Skeletal muscle satellite cell (primary cell): ENCODE data around the gene GUCY1B1.

Source experiments
- H3K27me3 ChIP-seq: 2 replicates; pipeline ENCODE4 v1.7.0; 2013; ENCODE audit warnings: low read length; ENCODE audit not compliant: control insufficient read depth, insufficient read depth
- H3K36me3 ChIP-seq: 2 replicates; pipeline ENCODE4 v1.7.0; 2013; ENCODE audit warnings: mild to moderate bottlenecking, control low read depth, low read length; ENCODE audit not compliant: insufficient read depth
- H3K4me1 ChIP-seq: 2 replicates; pipeline ENCODE4 v1.7.0; 2013; ENCODE audit warnings: low read length; ENCODE audit not compliant: control insufficient read depth, insufficient read depth
- H3K4me2 ChIP-seq: 2 replicates; pipeline ENCODE4 v1.7.0; 2013; ENCODE audit warnings: mild to moderate bottlenecking, low read length
- H3K4me3 ChIP-seq: 2 replicates; pipeline ENCODE4 v1.7.0; 2013; ENCODE audit warnings: low read length
- H3K9ac ChIP-seq: 2 replicates; pipeline ENCODE4 v1.7.0; 2013; ENCODE audit warnings: mild to moderate bottlenecking, low read depth, low read length, moderate library complexity
- H3K9me3 ChIP-seq: replicated peaks from 2 replicates; pipeline ENCODE4 v1.7.0; 2013; ENCODE audit warnings: mild to moderate bottlenecking, control low read depth, low read length

Gene GUCY1B1

GRCh38 chr4:155800685-155801343 is 42.0 kb downstream of the GUCY1B1 start:
- no peak overlapping the region for H3K4me3 ChIP-seq
- no peak overlapping the region for H3K4me2 ChIP-seq
- peaks cover 13% of the 10 kb centered on the region for H3K4me1 ChIP-seq

GRCh38 chr4:155802190-155802959 is 43.6 kb downstream of the GUCY1B1 start:
- Histone ChIP-seq H3K9me3 (no peaks in the 10 kb centered on the region), H3K36me3 (no peaks in the 10 kb centered on the region), H3K4me3 (no peak overlapping the region)

More at GRCh38 chr4:155800685-155801343, 42.0 kb downstream of the GUCY1B1 start:
- no peaks in the 10 kb centered on the region for H3K36me3 ChIP-seq
- no peak overlapping the region for H3K9ac ChIP-seq
- no peaks in the 10 kb centered on the region for H3K27me3 ChIP-seq
- H3K9me3 ChIP-seq = no peaks in the 10 kb centered on the region

GRCh38 chr4:155805016-155805415 is 46.2 kb downstream of the GUCY1B1 start:
- Histone ChIP-seq H3K27me3 (no peaks in the 10 kb centered on the region), H3K4me1 (peaks cover 22% of the 10 kb centered on the region), H3K4me2 (peak overlapping the region; percentile 18), H3K4me3 (no peak overlapping the region), H3K9ac (no peak overlapping the region), H3K36me3 (no peaks in the 10 kb centered on the region), H3K9me3 (no peaks in the 10 kb centered on the region)

More at GRCh38 chr4:155802190-155802959, 43.6 kb downstream of the GUCY1B1 start:
- Histone ChIP-seq H3K4me2 (no peak overlapping the region), H3K4me1 (peaks cover 19% of the 10 kb centered on the region), H3K27me3 (no peaks in the 10 kb centered on the region), H3K9ac (no peak overlapping the region)

- peak overlapping the region; percentile 50 for H3K9ac ChIP-seq
These were observed 48.2 kb downstream of the GUCY1B1 start for GRCh38 chr4:155807021-155807420.

GRCh38 chr4:155809835-155810234 is 51.0 kb downstream of the GUCY1B1 start:
- H3K4me1 ChIP-seq = peaks cover 19% of the 10 kb centered on the region
- H3K4me3 ChIP-seq = no peak overlapping the region
- no peaks in the 10 kb centered on the region for H3K36me3 ChIP-seq
- no peaks in the 10 kb centered on the region for H3K9me3 ChIP-seq
- no peak overlapping the region for H3K9ac ChIP-seq
- peak overlapping the region; percentile 35 for H3K4me2 ChIP-seq
- H3K27me3 ChIP-seq = no peaks in the 10 kb centered on the region

More at GRCh38 chr4:155807021-155807420, 48.2 kb downstream of the GUCY1B1 start:
- Histone ChIP-seq H3K9me3 (no peaks in the 10 kb centered on the region), H3K4me2 (peak overlapping the region; percentile 1), H3K36me3 (no peaks in the 10 kb centered on the region), H3K4me1 (peaks cover 22% of the 10 kb centered on the region), H3K4me3 (no peak overlapping the region), H3K27me3 (no peaks in the 10 kb centered on the region)

GRCh38 chr4:155811083-155811482 is 52.3 kb downstream of the GUCY1B1 start:
- no peak overlapping the region for H3K4me2 ChIP-seq
- no peak overlapping the region for H3K9ac ChIP-seq
- H3K4me1 ChIP-seq = peaks cover 7% of the 10 kb centered on the region
- H3K9me3 ChIP-seq = no peaks in the 10 kb centered on the region
- no peaks in the 10 kb centered on the region for H3K27me3 ChIP-seq
- H3K36me3 ChIP-seq = no peaks in the 10 kb centered on the region
- no peak overlapping the region for H3K4me3 ChIP-seq

GRCh38 chr4:155818639-155819038 is 59.8 kb downstream of the GUCY1B1 start:
- Histone ChIP-seq H3K4me1 (no peaks in the 10 kb centered on the region), H3K9me3 (no peaks in the 10 kb centered on the region), H3K4me2 (no peak overlapping the region), H3K36me3 (no peaks in the 10 kb centered on the region), H3K4me3 (no peak overlapping the region), H3K9ac (no peak overlapping the region), H3K27me3 (no peaks in the 10 kb centered on the region)

- Histone ChIP-seq H3K4me3 (no peak overlapping the region), H3K4me1 (no peaks in the 10 kb centered on the region), H3K9ac (no peak overlapping the region), H3K4me2 (no peak overlapping the region), H3K27me3 (no peaks in the 10 kb centered on the region), H3K36me3 (no peaks in the 10 kb centered on the region), H3K9me3 (no peaks in the 10 kb centered on the region)
These were observed 60.2 kb downstream of the GUCY1B1 start for GRCh38 chr4:155819066-155819465.

- H3K4me1 ChIP-seq = no peaks in the 10 kb centered on the region
- no peaks in the 10 kb centered on the region for H3K36me3 ChIP-seq
- H3K4me2 ChIP-seq = no peak overlapping the region
- no peaks in the 10 kb centered on the region for H3K27me3 ChIP-seq
- no peaks in the 10 kb centered on the region for H3K9me3 ChIP-seq
- no peak overlapping the region for H3K9ac ChIP-seq
- no peak overlapping the region for H3K4me3 ChIP-seq
These were observed 62.2 kb downstream of the GUCY1B1 start for GRCh38 chr4:155820887-155821518.

GRCh38 chr4:155822572-155822971 is 63.8 kb downstream of the GUCY1B1 start:
- Histone ChIP-seq H3K36me3 (no peaks in the 10 kb centered on the region), H3K4me1 (no peaks in the 10 kb centered on the region), H3K9ac (no peak overlapping the region), H3K4me2 (no peak overlapping the region), H3K9me3 (no peaks in the 10 kb centered on the region), H3K4me3 (no peak overlapping the region), H3K27me3 (peaks cover 2% of the 10 kb centered on the region)

GRCh38 chr4:155828628-155829027 is 69.8 kb downstream of the GUCY1B1 start:
- Histone ChIP-seq H3K27me3 (peaks cover 2% of the 10 kb centered on the region), H3K9me3 (no peaks in the 10 kb centered on the region), H3K4me2 (no peak overlapping the region), H3K4me1 (no peaks in the 10 kb centered on the region), H3K9ac (no peak overlapping the region), H3K4me3 (no peak overlapping the region), H3K36me3 (no peaks in the 10 kb centered on the region)
